Natural killer cell (primary cell): Measurements from ENCODE around the gene APOA4. TPM values are rescaled to one million over a fixed set of nuclear protein-coding genes. Genes with fewer than 3 reads are reported as not detected.

Experiments
- ATAC-seq, 3 donors: fragments of 150-1000 bp in 2 of 3; fragments of 200-7000 bp in 1 of 3; cut with Tn5 transposase; 1 replicate in 1 of 3; 2 replicates in 2 of 3; pipeline ENCODE4 v1.10.0; 2021; ENCODE audit warnings: mild to moderate bottlenecking in 2 of 3, moderate library complexity in 2 of 3
- DNase-seq, 2 donors: peaks; one replicate each; pipeline versions ENCODE4 v3.0.0 to v3.0.0-alpha.2; 2013 to 2021; ENCODE audit warnings: mixed read lengths in 1 of 2
- H3K27ac ChIP-seq: one replicate; pipeline ENCODE4 v1.5.1; 2013; ENCODE audit warnings: mild to moderate bottlenecking, low read length
- H3K27me3 ChIP-seq: one replicate; pipeline ENCODE4 v1.6.1; 2013; ENCODE audit warnings: low read length; ENCODE audit not compliant: control insufficient read depth, insufficient read depth
- H3K36me3 ChIP-seq: one replicate; pipeline ENCODE4 v1.6.1; 2013; ENCODE audit warnings: low read length; ENCODE audit not compliant: control insufficient read depth, insufficient read depth
- H3K4me1 ChIP-seq: one replicate; pipeline ENCODE4 v1.6.1; 2013; ENCODE audit warnings: low read length; ENCODE audit not compliant: control insufficient read depth, insufficient read depth
- H3K4me3 ChIP-seq: one replicate; pipeline ENCODE4 v1.5.1; 2013; ENCODE audit warnings: low read length
- H3K9me3 ChIP-seq: one replicate; pipeline ENCODE4 v1.6.1; 2013; ENCODE audit warnings: low read length; ENCODE audit not compliant: control insufficient read depth, insufficient read depth
- H3K27ac Mint-ChIP-seq, 2 donors: one replicate each; pipeline ENCODE4 v1.8.0; 2022; ENCODE audit warnings: mild to moderate bottlenecking in 2 of 2, mixed read lengths in 2 of 2, moderate library complexity in 1 of 2
- H3K27me3 Mint-ChIP-seq, 2 donors: one replicate each; pipeline ENCODE4 v1.8.0; 2022; ENCODE audit warnings: low read depth in 2 of 2, mixed read lengths in 2 of 2
- H3K36me3 Mint-ChIP-seq: one replicate; pipeline ENCODE4 v1.8.0; 2022; ENCODE audit warnings: mixed read lengths
- H3K4me1 Mint-ChIP-seq, 2 donors: one replicate each; pipeline ENCODE4 v1.8.0; 2022; ENCODE audit warnings: mixed read lengths in 2 of 2
- H3K4me3 Mint-ChIP-seq: one replicate; pipeline ENCODE4 v1.8.0; 2022; ENCODE audit warnings: mild to moderate bottlenecking, moderate library complexity, mixed read lengths
- H3K9me3 Mint-ChIP-seq, 2 donors: one replicate each; pipeline ENCODE4 v1.8.0; 2022; ENCODE audit warnings: mixed read lengths in 2 of 2
- WGBS: methylation state at CpG from one replicate; pipeline ENCODE4 v1.1.7; 2013; ENCODE audit warnings: missing lambda C conversion rate; ENCODE audit not compliant: insufficient coverage; 5-methylcytosine and 5-hydroxymethylcytosine counted together
- intact Hi-C: fragments of 100-400 bp; cut with micrococcal nuclease; formaldehyde crosslinking; loops from one replicate; pipeline ENCODE4 v1.14.2; 2022
- total RNA-seq, 4 donors: library from RNA; stranded (reverse); fragments of 120-200 nt in 1 of 4; gene quantifications; one replicate each; pipeline versions ENCODE4 v1.2.3 to v1.2.4, GENCODE V29; 2013 to 2022
- TF ChIP-seq, protein P1 (sequence below): fragments of 200-600 bp; IDR thresholded peaks from one replicate; pipeline ENCODE4 v1.8.0; 2022; ENCODE audit warnings: antibody characterized with exemption

APOA4 gene
- not detected for total RNA-seq
- total RNA-seq (2013), result not detected

DNA sequence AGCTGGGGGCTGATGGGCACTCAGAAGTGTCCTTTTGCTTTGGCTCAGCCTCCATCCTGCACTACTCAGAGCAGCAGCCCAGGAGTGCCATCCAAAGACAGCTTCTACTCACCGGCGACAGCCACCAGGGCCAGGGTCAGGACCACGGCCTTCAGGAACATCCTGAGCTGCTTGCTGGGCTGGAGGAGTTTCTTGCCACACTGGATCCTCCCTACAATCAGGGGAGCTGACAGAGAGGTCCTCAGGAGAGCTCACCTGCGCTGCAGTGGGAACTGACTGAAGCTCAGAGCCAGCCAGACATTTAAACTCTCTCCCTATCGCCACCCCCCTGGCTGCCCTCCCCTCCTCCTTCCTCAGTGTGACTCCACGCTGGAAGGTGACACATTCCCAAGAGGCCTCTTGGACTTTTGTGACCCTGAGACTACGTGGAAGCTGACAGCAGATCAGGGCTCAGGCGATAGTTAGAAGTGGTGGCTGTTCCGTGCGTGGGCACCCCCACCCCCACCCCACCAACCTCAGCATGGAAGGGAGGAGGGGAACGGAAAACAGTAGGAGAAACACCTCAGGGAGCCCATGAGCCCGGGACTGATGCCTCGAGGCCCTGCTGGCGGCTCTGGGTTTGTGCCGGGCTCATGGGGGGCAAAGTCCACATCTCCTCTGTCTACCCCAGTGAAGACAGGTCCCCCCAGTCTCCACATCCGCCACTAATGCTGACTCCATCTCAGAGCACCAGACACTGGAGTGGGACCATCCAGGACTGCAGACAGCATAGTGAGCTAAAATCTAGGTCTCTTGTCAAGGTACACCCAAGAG is at the start of gene APOA4:
TSS of gene APOA4 (minus strand) at position 274 of the 813 bp plus-strand sequence. CDS start at position 161, 113 bp downstream.
- no peaks in the 10 kb centered on the region for H3K4me1 Mint-ChIP-seq
- H3K27ac Mint-ChIP-seq, result no peak within 1 kb of the TSS
- TF ChIP-seq, protein P1, sequence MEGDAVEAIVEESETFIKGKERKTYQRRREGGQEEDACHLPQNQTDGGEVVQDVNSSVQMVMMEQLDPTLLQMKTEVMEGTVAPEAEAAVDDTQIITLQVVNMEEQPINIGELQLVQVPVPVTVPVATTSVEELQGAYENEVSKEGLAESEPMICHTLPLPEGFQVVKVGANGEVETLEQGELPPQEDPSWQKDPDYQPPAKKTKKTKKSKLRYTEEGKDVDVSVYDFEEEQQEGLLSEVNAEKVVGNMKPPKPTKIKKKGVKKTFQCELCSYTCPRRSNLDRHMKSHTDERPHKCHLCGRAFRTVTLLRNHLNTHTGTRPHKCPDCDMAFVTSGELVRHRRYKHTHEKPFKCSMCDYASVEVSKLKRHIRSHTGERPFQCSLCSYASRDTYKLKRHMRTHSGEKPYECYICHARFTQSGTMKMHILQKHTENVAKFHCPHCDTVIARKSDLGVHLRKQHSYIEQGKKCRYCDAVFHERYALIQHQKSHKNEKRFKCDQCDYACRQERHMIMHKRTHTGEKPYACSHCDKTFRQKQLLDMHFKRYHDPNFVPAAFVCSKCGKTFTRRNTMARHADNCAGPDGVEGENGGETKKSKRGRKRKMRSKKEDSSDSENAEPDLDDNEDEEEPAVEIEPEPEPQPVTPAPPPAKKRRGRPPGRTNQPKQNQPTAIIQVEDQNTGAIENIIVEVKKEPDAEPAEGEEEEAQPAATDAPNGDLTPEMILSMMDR, result no peak
- intact Hi-C loops, result no loop called here
- no peaks in the 10 kb centered on the region for H3K36me3 ChIP-seq
- no peak within 1 kb of the TSS for H3K4me3 Mint-ChIP-seq
- no peak within 1 kb of the TSS for H3K27ac ChIP-seq
- no peaks in the 10 kb centered on the region for H3K4me1 ChIP-seq
- no peaks in the 10 kb centered on the region for H3K9me3 Mint-ChIP-seq
- ATAC-seq, result no peak
- H3K27me3 Mint-ChIP-seq, result no peaks in the 10 kb centered on the region
- H3K9me3 ChIP-seq, result no peaks in the 10 kb centered on the region
- no peak within 1 kb of the TSS for H3K4me3 ChIP-seq
- no peak for DNase-seq
- H3K27me3 ChIP-seq, result no peaks in the 10 kb centered on the region
- H3K36me3 Mint-ChIP-seq, result no peaks in the 10 kb centered on the region
- 87% methylated on average over 15 of the region's 16 CpGs for WGBS

- intact Hi-C loops, result no loop called here
- TF ChIP-seq, protein P1, result no peak
- H3K27ac Mint-ChIP-seq, result peak overlapping the region; percentile 7 to 54
- DNase-seq (no peak), ATAC-seq (no peak)
- Histone ChIP-seq H3K27me3 (no peaks in the 10 kb centered on the region), H3K27ac (no peak overlapping the region), H3K9me3 (no peaks in the 10 kb centered on the region), H3K4me1 (no peaks in the 10 kb centered on the region), H3K4me3 (no peak overlapping the region), H3K36me3 (peaks cover 92% of the 10 kb centered on the region)
- no peak overlapping the region for H3K4me3 Mint-ChIP-seq
- H3K27me3 Mint-ChIP-seq, result no peaks in the 10 kb centered on the region
- peaks cover 0 to 9% of the 10 kb centered on the region in 2 donors for H3K4me1 Mint-ChIP-seq
- H3K9me3 Mint-ChIP-seq, result no peaks in the 10 kb centered on the region
- WGBS, result 79% methylated on average over 2 of the region's 3 CpGs
- H3K36me3 Mint-ChIP-seq, result peaks cover 35% of the 10 kb centered on the region
These were observed 48.1 kb upstream of the APOA4 start for GRCh38 chr11:116871248-116871647.

DNA sequence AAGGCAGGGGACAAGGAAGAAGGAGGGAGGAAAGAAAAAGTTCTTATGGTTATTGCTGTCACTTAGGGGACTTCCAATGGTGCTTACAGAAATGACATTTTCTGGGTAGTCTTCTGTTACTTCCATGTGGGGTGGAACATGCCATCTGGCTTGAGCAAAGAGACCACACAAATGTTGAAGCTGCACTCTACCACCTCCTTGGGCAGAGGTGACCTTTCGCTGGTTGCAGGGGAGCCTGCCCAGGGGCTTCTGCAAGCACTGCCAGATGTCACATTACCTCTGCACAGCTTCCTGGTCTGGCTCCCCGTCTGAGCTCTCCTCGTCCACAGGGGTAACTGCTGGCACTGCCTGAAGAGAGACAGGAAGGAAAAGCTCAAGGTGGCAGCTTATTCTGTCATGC is 47.0 kb upstream of the APOA4 start:
- H3K4me3 ChIP-seq, result no peak overlapping the region
- intact Hi-C loops, result no loop called here
- Mint-ChIP-seq H3K4me3 (no peak overlapping the region), H3K4me1 (peaks cover 0 to 9% of the 10 kb centered on the region in 2 donors), H3K36me3 (peaks cover 33% of the 10 kb centered on the region), H3K27ac (peak overlapping the region; percentile 15 to 54), H3K9me3 (no peaks in the 10 kb centered on the region), H3K27me3 (no peaks in the 10 kb centered on the region)
- ATAC-seq (no peak), DNase-seq (no peak)
- no peaks in the 10 kb centered on the region for H3K9me3 ChIP-seq
- H3K27ac ChIP-seq, result no peak overlapping the region
- peaks cover 93% of the 10 kb centered on the region for H3K36me3 ChIP-seq
- H3K4me1 ChIP-seq, result no peaks in the 10 kb centered on the region
- TF ChIP-seq, protein P1, result no peak
- WGBS, result 47% methylated on average over 3 of the region's 3 CpGs
- no peaks in the 10 kb centered on the region for H3K27me3 ChIP-seq
